GM21737 (cell line): ENCODE data around the gene INSC.

Experiments
- ATAC-seq: cut with Tn5 transposase; IDR thresholded peaks from one replicate; pipeline ENCODE4 v1.9.1; 2021; ENCODE audit warnings: mild to moderate bottlenecking, moderate library complexity; ENCODE audit not compliant: unreplicated experiment

Gene INSC

GRCh38 chr11:15280393-15280792 lies 165.7 kb downstream of the INSC start:
- peak; percentile 55 for ATAC-seq

DNA sequence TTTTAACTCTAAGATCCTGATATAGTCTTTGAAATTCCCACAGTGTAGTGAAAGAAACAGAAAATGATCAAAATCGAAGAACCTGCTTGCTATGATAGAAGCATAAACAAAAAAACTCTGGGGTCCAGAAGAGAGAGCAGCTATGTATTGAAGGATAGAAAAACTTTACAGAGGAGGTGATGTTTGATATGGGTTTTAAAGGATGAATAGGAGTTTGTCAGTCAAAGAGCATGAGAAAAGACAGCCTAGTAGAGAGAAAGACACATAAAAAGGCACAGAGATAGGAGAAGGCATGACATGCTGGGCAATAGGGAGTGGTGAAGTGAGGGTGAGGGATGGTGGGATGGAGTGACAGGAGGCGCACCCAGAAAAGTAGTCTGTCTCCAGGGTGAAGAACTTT lies 168.0 kb downstream of the INSC start:
- no peak for ATAC-seq

GRCh38 chr11:15286465-15286864 lies 171.7 kb downstream of the INSC start:
- ATAC-seq: no peak

- ATAC-seq: no peak
Measured at GRCh38 chr11:15288863-15289262, 174.1 kb downstream of the INSC start.

DNA sequence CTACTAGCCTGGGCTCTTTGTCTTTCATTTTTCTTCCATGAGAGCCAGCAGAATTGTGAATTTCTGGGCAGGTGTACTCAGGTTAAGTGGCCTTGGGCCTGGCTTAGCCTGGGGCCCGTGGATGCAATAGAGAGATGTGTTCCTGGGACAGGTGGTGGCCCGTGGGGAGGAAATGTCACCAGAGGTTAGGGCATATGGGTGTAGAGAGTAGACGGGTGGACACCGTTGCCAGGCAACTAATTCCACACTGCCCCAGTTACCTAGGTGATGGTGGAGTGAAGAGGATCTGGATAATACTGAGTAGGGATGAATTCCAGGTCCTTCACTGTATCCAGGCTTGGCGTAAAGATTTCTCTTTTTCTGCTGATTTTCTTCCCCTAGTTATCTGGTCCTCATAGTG lies 175.0 kb downstream of the INSC start:
- no peak for ATAC-seq

DNA sequence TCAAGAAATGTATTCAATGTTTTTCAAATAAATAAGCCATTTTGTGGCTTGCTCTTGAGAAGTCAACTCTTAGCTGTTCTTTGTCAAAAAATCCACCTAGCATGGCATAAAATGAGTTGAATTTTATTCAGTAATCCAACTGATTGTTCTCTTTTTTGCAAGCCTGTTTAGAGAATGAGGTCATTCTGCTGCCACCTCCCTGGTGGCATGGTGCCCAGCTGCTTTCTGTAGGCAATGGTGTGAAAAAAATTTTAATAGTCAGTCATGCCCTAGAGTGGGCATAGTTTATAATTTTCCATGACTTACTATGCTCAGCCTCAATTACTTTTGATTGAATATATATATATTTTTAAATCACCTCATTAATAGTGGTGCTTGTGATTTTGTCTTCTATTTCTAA lies 177.2 kb downstream of the INSC start:
- no peak for ATAC-seq

- ATAC-seq: no peak
Measured at GRCh38 chr11:15293975-15294620, 179.4 kb downstream of the INSC start.

DNA sequence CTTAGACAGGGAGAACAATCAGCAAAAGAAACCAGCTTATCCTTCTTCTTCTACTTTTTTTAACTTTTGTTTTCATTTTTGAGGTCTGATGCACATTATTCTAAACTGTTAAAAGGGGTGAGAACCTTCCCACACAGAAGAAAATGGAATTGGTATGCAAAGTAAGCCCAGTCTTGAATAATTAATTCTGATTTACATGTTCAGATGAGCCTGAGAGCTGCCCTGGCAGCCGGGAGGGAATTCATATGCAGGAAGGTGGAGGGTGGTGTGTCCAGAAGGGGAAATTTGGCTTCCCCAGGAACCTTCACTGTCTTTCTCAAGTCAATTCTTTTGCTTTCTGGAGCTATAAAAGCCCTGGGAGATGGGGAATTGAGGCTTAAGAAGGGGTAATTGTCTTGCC lies 181.0 kb downstream of the INSC start:
- ATAC-seq: no peak
